ENCODE measurements around the gene RGMA.
"Not testable (repeated sequence)": the region's sequence is repeated elsewhere in the genome, so short reads cannot be mapped to it uniquely, and the experiment has no call there.

Gene RGMA

GRCh38 chr15:93046721-93047120 is 42.3 kb downstream of the RGMA start:
- no peak for DNase-seq

- no peak for DNase-seq
These were observed 42.9 kb downstream of the RGMA start for GRCh38 chr15:93046120-93046519.

GRCh38 chr15:93045191-93045785 is 43.7 kb downstream of the RGMA start:
- DNase-seq: no peak

GRCh38 chr15:93044301-93045190 is 44.5 kb downstream of the RGMA start:
- no peak for DNase-seq

- no peak for DNase-seq
These were observed 45.2 kb downstream of the RGMA start for GRCh38 chr15:93043621-93044300.

GRCh38 chr15:93042691-93043378 is 46.2 kb downstream of the RGMA start:
- DNase-seq: no peak

- DNase-seq: no peak
These were observed 46.8 kb downstream of the RGMA start for GRCh38 chr15:93042211-93042610.

GRCh38 chr15:93041159-93041547 is 47.9 kb downstream of the RGMA start:
- DNase-seq: no peak

GRCh38 chr15:93040288-93041158 is 48.5 kb downstream of the RGMA start:
- no peak for DNase-seq

- DNase-seq: not testable (repeated sequence)
These were observed 49.3 kb downstream of the RGMA start for GRCh38 chr15:93039562-93040287.

GRCh38 chr15:93037820-93038705 is 50.9 kb downstream of the RGMA start:
- no peak for DNase-seq

GRCh38 chr15:93036951-93037819 is 51.8 kb downstream of the RGMA start:
- DNase-seq: no peak

GRCh38 chr15:93035953-93036810 is 52.8 kb downstream of the RGMA start:
- DNase-seq: peak; percentile 61

- DNase-seq: no peak
These were observed 53.7 kb downstream of the RGMA start for GRCh38 chr15:93035092-93035915.

- no peak for DNase-seq
These were observed 54.5 kb downstream of the RGMA start for GRCh38 chr15:93034512-93034911.

GRCh38 chr15:93033434-93034045 is 55.5 kb downstream of the RGMA start:
- no peak for DNase-seq

Data from activated CD4-positive, alpha-beta T cell treated with anti-CD3 and anti-CD28 coated beads, Interleukin-2, Interleukin-6, amounts not matched to agents 100 ng/mL and 50 ng/mL, durations not matched to agents 16 hours and 8 hours (primary cell).